Chondrocyte (in vitro differentiated cells): Measurements from ENCODE around the gene GNG7. TPM values are rescaled to one million over a fixed set of nuclear protein-coding genes. Genes with fewer than 3 reads are reported as not detected.
"Not testable (repeated sequence)": the region's sequence is repeated elsewhere in the genome, so short reads cannot be mapped to it uniquely, and the experiment has no call there.

Source experiments
- DNase-seq: peaks from one replicate; pipeline ENCODE4 v3.0.0; 2021; ENCODE audit warnings: mixed read lengths, low spot score
- H3K27ac Mint-ChIP-seq: one replicate; pipeline ENCODE4 v1.8.0; 2021; ENCODE audit warnings: mild to moderate bottlenecking, moderate library complexity, mixed read lengths; ENCODE audit not compliant: unreplicated experiment
- H3K27me3 Mint-ChIP-seq: 2 replicates; pipeline ENCODE4 v1.8.0; 2021; ENCODE audit warnings: low read depth, mixed read lengths
- H3K36me3 Mint-ChIP-seq: 2 replicates; pipeline ENCODE4 v1.8.0; 2021; ENCODE audit warnings: low read depth, mixed read lengths
- H3K4me1 Mint-ChIP-seq: 2 replicates; pipeline ENCODE4 v1.8.0; 2021; ENCODE audit warnings: low read depth, mild to moderate bottlenecking, mixed read lengths
- H3K4me3 Mint-ChIP-seq: one replicate; pipeline ENCODE4 v1.8.0; 2021; ENCODE audit warnings: mild to moderate bottlenecking, moderate library complexity, mixed read lengths; ENCODE audit not compliant: unreplicated experiment
- H3K9me3 Mint-ChIP-seq: 2 replicates; pipeline ENCODE4 v1.8.0; 2021; ENCODE audit warnings: low read depth, mixed read lengths
- total RNA-seq: library from RNA; stranded (reverse); gene quantifications from 3 replicates; pipeline ENCODE4 v1.2.1, GENCODE V29; 2021
- TF ChIP-seq, protein P1 (sequence below): fragments of 200-600 bp; sonication (generic); IDR thresholded peaks from 2 replicates; pipeline ENCODE4 v1.5.0; 2021; ENCODE audit warnings: antibody characterized with exemption, mild to moderate bottlenecking, moderate library complexity

The GNG7 gene
- total RNA-seq, 1 donor from 2014 or later = 1.9 TPM

DNA sequence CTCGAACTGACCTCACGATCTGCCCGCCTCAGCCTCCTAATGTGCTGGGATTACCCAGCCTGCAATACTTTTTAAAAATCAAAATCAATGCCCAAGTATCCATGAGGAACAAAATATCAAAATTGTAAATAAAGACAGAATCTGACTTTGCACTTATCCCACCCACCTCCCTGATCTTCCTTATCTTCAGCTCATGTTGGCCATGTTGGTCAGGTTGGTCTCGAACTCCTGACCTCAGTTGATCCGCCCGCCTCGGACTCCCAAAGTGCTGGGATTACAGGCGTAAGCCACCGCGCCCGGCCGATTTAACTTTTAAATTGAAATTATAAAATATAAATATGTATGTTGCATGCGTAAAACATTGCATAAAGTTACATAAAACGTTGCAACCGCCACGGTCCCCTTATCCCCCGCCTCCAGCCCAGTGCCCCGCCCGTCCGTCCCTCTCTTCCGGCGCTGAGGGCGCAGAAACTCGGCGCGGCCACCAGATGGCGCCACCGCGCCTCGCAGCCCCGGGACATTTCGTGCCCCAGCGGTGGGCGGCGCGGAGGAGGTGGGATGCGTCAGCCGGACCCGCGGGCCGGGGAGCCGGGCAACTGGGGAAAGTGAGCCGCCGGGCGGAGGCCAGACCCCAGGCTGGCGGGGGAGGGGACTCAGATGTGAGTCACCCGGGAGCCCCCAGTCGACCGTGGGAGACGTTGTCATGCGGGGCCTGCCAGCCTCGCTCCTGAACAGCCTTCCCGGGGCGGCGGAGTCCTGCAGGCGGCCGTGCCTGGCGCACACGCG, 228.1 kb downstream of the GNG7 start:
- H3K9me3 Mint-ChIP-seq = no peaks in the 10 kb centered on the region
- TF ChIP-seq, protein P1, sequence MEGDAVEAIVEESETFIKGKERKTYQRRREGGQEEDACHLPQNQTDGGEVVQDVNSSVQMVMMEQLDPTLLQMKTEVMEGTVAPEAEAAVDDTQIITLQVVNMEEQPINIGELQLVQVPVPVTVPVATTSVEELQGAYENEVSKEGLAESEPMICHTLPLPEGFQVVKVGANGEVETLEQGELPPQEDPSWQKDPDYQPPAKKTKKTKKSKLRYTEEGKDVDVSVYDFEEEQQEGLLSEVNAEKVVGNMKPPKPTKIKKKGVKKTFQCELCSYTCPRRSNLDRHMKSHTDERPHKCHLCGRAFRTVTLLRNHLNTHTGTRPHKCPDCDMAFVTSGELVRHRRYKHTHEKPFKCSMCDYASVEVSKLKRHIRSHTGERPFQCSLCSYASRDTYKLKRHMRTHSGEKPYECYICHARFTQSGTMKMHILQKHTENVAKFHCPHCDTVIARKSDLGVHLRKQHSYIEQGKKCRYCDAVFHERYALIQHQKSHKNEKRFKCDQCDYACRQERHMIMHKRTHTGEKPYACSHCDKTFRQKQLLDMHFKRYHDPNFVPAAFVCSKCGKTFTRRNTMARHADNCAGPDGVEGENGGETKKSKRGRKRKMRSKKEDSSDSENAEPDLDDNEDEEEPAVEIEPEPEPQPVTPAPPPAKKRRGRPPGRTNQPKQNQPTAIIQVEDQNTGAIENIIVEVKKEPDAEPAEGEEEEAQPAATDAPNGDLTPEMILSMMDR = peak; percentile 96
- no peaks in the 10 kb centered on the region for H3K27me3 Mint-ChIP-seq
- peak overlapping the region; percentile 95 for H3K4me3 Mint-ChIP-seq
- peak; percentile 97 for DNase-seq
- H3K27ac Mint-ChIP-seq = peak overlapping the region; percentile 99
- H3K36me3 Mint-ChIP-seq = peaks cover 25% of the 10 kb centered on the region
- peaks cover 27% of the 10 kb centered on the region for H3K4me1 Mint-ChIP-seq

DNA sequence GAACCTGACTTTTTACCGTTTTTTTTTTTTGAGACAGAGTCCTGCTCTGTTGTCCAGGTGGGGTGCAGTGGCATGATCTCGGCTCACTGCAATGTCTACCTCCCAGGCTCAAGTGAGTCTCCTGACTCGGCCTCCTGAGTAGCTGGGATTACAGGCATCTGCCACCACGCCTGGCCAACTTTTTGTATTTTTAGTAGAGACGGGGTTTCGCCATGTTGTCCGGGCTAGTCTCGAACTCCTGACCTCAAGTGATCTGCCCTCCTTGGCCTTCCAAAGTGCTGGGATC, 232.6 kb downstream of the GNG7 start:
- Mint-ChIP-seq H3K4me1 (peaks cover 34% of the 10 kb centered on the region), H3K27ac (peak overlapping the region; percentile 87)
- DNase-seq, H3K9me3 Mint-ChIP-seq, H3K4me3 Mint-ChIP-seq, H3K36me3 Mint-ChIP-seq, H3K27me3 Mint-ChIP-seq: not testable (repeated sequence)

DNA sequence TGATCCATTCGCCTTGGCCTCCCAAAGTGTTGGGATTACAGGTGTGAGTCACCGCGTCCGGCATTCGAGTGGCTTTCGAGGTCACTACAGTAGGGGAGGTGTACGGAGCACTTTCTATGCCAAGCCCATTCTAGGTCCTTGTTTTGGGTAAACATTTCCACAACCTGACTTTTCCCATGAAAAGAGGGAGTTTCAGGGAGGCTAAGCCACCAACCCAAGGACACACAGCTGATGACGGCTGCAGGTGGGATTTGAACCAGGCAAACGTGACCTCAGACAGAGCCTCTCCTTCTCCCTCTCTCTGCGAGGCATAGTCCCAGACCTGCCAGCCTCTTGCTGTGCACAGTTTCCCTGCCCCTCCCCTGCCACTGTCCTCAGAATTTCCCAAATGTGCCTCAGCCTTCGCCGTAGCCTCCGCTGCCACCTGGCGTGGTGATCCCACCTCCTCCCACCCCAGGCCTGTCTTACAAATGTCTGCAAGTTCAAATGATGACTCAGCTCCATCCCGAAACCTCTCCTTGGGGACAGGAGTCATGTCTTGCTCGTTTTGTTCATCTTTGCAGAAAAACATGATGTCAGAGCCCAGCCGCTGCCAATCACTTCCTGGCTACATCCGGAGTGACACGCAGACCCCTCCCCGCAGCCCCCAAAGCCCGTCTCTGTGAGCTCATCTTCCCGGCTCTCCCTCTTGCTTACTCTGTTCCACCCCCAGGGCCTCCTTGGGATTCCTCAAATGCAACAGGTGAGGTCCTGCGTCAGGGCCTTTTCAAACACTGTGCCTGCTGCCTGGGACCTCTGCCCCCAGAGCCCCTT, 233.2 kb downstream of the GNG7 start:
- H3K27ac Mint-ChIP-seq = peak overlapping the region; percentile 87
- H3K27me3 Mint-ChIP-seq = no peaks in the 10 kb centered on the region
- no peaks in the 10 kb centered on the region for H3K9me3 Mint-ChIP-seq
- H3K4me3 Mint-ChIP-seq = peak overlapping the region; percentile 5
- DNase-seq = no peak
- peaks cover 37% of the 10 kb centered on the region for H3K4me1 Mint-ChIP-seq
- no peaks in the 10 kb centered on the region for H3K36me3 Mint-ChIP-seq
- TF ChIP-seq, protein P1 = no peak

DNA sequence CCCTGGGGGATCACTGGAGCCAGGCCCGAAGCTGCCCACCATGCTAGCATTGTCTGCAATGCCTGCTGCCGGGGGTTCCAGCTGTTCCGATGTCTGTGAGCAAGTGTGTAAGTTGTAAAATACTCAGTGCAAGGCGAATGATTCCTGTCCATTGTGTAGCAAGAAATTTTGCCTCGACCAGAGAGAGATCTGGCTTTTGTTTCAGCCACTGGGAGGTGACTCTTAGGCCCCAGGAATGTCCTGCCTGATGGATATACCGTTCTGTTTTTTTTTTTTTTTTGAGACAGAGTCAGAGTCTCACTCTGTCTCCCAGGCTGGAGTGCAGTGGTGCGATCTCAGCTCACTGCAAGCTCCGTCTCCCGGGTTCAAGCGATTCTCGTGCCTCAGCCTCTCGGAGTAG, 233.9 kb downstream of the GNG7 start:
- H3K9me3 Mint-ChIP-seq = no peaks in the 10 kb centered on the region
- no peaks in the 10 kb centered on the region for H3K27me3 Mint-ChIP-seq
- DNase-seq = no peak
- H3K4me3 Mint-ChIP-seq = no peak overlapping the region
- no peak overlapping the region for H3K27ac Mint-ChIP-seq
- H3K36me3 Mint-ChIP-seq = no peaks in the 10 kb centered on the region
- H3K4me1 Mint-ChIP-seq = peaks cover 30% of the 10 kb centered on the region
- TF ChIP-seq, protein P1 = no peak

DNA sequence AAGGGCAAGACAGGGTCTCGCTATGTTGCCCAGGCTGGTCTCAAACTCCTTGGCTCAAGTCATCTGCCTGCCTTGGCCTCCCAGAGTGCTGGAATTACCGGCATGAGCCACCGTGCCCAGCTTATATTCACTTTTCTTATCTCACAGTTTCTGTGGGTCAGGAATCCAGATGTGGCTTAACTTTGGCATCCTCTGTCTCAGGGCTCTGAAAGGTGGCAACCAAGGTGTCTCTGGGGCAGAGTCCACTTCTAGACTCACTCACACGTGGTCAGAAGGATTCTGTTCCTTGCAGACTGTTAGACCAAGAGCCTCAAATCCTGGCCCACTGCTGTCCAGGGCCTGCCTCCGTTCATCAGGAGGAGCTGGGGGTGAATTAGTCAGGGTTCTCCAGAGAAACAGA, 238.1 kb downstream of the GNG7 start:
- no peak overlapping the region for H3K4me3 Mint-ChIP-seq

DNA sequence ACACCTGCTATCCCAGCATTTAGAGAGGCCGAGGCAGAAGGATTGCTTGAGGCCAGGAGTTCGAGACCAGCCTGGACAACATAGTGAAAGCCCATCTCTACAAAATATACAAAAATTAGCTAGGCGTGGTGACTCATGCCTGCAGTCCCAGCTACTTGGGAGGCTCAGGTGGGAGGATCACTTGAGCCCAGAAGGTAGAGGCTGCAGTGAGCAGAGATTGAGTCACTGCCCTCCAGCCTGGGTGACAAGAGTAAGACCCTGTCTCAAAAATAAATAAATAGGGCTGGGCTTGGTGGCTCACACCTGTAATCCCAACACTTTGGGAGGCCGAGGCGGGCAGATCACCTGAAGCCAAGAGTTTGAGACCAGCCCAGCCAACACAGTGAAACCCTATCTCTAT, 238.8 kb downstream of the GNG7 start:
- not testable (repeated sequence) for H3K4me3 Mint-ChIP-seq, DNase-seq, H3K9me3 Mint-ChIP-seq, H3K36me3 Mint-ChIP-seq, H3K27me3 Mint-ChIP-seq
- Mint-ChIP-seq H3K4me1 (peaks cover 21% of the 10 kb centered on the region), H3K27ac (peak overlapping the region; percentile 1)

More for the DNA sequence above, 238.1 kb downstream of the GNG7 start:
- peaks cover 28% of the 10 kb centered on the region for H3K4me1 Mint-ChIP-seq
- H3K27ac Mint-ChIP-seq = peak overlapping the region; percentile 49
- no peaks in the 10 kb centered on the region for H3K36me3 Mint-ChIP-seq
- no peaks in the 10 kb centered on the region for H3K9me3 Mint-ChIP-seq
- DNase-seq = no peak
- no peaks in the 10 kb centered on the region for H3K27me3 Mint-ChIP-seq
- TF ChIP-seq, protein P1 = no peak
